HUES48 (cell line): Measurements from ENCODE around the gene CDH12.
"Not testable (repeated sequence)": the region's sequence is repeated elsewhere in the genome, so short reads cannot be mapped to it uniquely, and the experiment has no call there.

Experiments used
- H3K27ac ChIP-seq: one replicate; pipeline ENCODE4 v1.7.0; 2013; ENCODE audit warnings: low read depth, low read length, inconsistent platforms
- H3K27me3 ChIP-seq: 2 replicates; pipeline ENCODE4 v1.6.1; 2013; ENCODE audit warnings: mild to moderate bottlenecking, low read length; ENCODE audit not compliant: control insufficient read depth, insufficient read depth
- H3K36me3 ChIP-seq: 2 replicates; pipeline ENCODE4 v1.6.1; 2013; ENCODE audit warnings: low read length; ENCODE audit not compliant: control insufficient read depth, insufficient read depth
- H3K4me1 ChIP-seq: 2 replicates; pipeline ENCODE4 v1.6.1; 2013; ENCODE audit warnings: mild to moderate bottlenecking, low read length; ENCODE audit not compliant: control insufficient read depth, insufficient read depth
- H3K4me3 ChIP-seq: 2 replicates; pipeline ENCODE4 v1.5.1; 2013; ENCODE audit warnings: mild to moderate bottlenecking, low read depth, low read length
- H3K9ac ChIP-seq: 2 replicates; pipeline ENCODE4 v1.6.1; 2013; ENCODE audit warnings: mild to moderate bottlenecking, low read depth, low read length, moderate library complexity
- H3K9me3 ChIP-seq: 2 replicates; pipeline ENCODE4 v1.6.1; 2013; ENCODE audit warnings: low read length; ENCODE audit not compliant: control insufficient read depth, insufficient read depth

CDH12 gene

GRCh38 chr5:22612928-22613327, 240.2 kb downstream of the CDH12 start:
- H3K9ac ChIP-seq: no peak overlapping the region
- no peak overlapping the region for H3K27ac ChIP-seq
- H3K9me3 ChIP-seq: peaks cover 4% of the 10 kb centered on the region; the same call in 1 of the 2 replicates
- H3K4me3 ChIP-seq: no peak overlapping the region
- H3K36me3 ChIP-seq: no peaks in the 10 kb centered on the region
- H3K27me3 ChIP-seq: peaks cover 22% of the 10 kb centered on the region
- H3K4me1 ChIP-seq: no peaks in the 10 kb centered on the region

GRCh38 chr5:22611327-22611726, 241.8 kb downstream of the CDH12 start:
- peaks cover 15% of the 10 kb centered on the region for H3K9me3 ChIP-seq
- H3K27ac ChIP-seq: no peak overlapping the region
- H3K9ac ChIP-seq: no peak overlapping the region
- no peaks in the 10 kb centered on the region for H3K36me3 ChIP-seq
- H3K4me3 ChIP-seq: no peak overlapping the region
- peaks cover 22% of the 10 kb centered on the region for H3K27me3 ChIP-seq
- no peaks in the 10 kb centered on the region for H3K4me1 ChIP-seq

- Histone ChIP-seq H3K27me3 (peaks cover 14% of the 10 kb centered on the region), H3K9me3 (peaks cover 15% of the 10 kb centered on the region)
- H3K4me3 ChIP-seq, H3K36me3 ChIP-seq, H3K4me1 ChIP-seq, H3K9ac ChIP-seq, H3K27ac ChIP-seq: not testable (repeated sequence)
Observed at GRCh38 chr5:22607498-22607897, 245.6 kb downstream of the CDH12 start.

GRCh38 chr5:22605473-22605872, 247.7 kb downstream of the CDH12 start:
- no peak overlapping the region for H3K9ac ChIP-seq
- peaks cover 15% of the 10 kb centered on the region for H3K9me3 ChIP-seq
- H3K36me3 ChIP-seq: no peaks in the 10 kb centered on the region
- H3K4me1 ChIP-seq: no peaks in the 10 kb centered on the region
- H3K27me3 ChIP-seq: no peaks in the 10 kb centered on the region
- no peak overlapping the region for H3K4me3 ChIP-seq
- H3K27ac ChIP-seq: no peak overlapping the region

GRCh38 chr5:22604711-22605110, 248.4 kb downstream of the CDH12 start:
- no peak overlapping the region for H3K4me3 ChIP-seq
- no peak overlapping the region for H3K27ac ChIP-seq
- peaks cover 15% of the 10 kb centered on the region for H3K9me3 ChIP-seq
- H3K4me1 ChIP-seq: no peaks in the 10 kb centered on the region
- H3K9ac ChIP-seq: no peak overlapping the region
- H3K36me3 ChIP-seq: no peaks in the 10 kb centered on the region
- H3K27me3 ChIP-seq: no peaks in the 10 kb centered on the region

- no peaks in the 10 kb centered on the region for H3K36me3 ChIP-seq
- no peaks in the 10 kb centered on the region for H3K27me3 ChIP-seq
- no peak overlapping the region for H3K27ac ChIP-seq
- H3K4me1 ChIP-seq: no peaks in the 10 kb centered on the region
- no peak overlapping the region for H3K4me3 ChIP-seq
- no peak overlapping the region for H3K9ac ChIP-seq
- no peaks in the 10 kb centered on the region for H3K9me3 ChIP-seq
Observed at GRCh38 chr5:22598796-22599195, 254.3 kb downstream of the CDH12 start.

- H3K9me3 ChIP-seq: no peaks in the 10 kb centered on the region
- H3K27me3 ChIP-seq: no peaks in the 10 kb centered on the region
- no peak overlapping the region for H3K27ac ChIP-seq
Observed at GRCh38 chr5:22596404-22596970, 256.7 kb downstream of the CDH12 start.

GRCh38 chr5:22594491-22594890, 258.7 kb downstream of the CDH12 start:
- no peak overlapping the region for H3K9ac ChIP-seq
- H3K36me3 ChIP-seq: no peaks in the 10 kb centered on the region
- no peak overlapping the region for H3K27ac ChIP-seq
- H3K9me3 ChIP-seq: no peaks in the 10 kb centered on the region
- H3K27me3 ChIP-seq: no peaks in the 10 kb centered on the region
- no peaks in the 10 kb centered on the region for H3K4me1 ChIP-seq
- no peak overlapping the region for H3K4me3 ChIP-seq

More at GRCh38 chr5:22596404-22596970, 256.7 kb downstream of the CDH12 start:
- H3K9ac ChIP-seq: no peak overlapping the region
- H3K4me1 ChIP-seq: no peaks in the 10 kb centered on the region
- no peak overlapping the region for H3K4me3 ChIP-seq
- H3K36me3 ChIP-seq: no peaks in the 10 kb centered on the region

- Histone ChIP-seq H3K9ac (no peak overlapping the region), H3K4me1 (no peaks in the 10 kb centered on the region), H3K4me3 (no peak overlapping the region), H3K9me3 (no peaks in the 10 kb centered on the region), H3K27me3 (no peaks in the 10 kb centered on the region), H3K36me3 (no peaks in the 10 kb centered on the region), H3K27ac (no peak overlapping the region)
Observed at GRCh38 chr5:22593592-22593991, 259.6 kb downstream of the CDH12 start.

- no peaks in the 10 kb centered on the region for H3K4me1 ChIP-seq
- H3K27ac ChIP-seq: no peak overlapping the region
- no peak overlapping the region for H3K4me3 ChIP-seq
- H3K27me3 ChIP-seq: no peaks in the 10 kb centered on the region
- no peaks in the 10 kb centered on the region for H3K36me3 ChIP-seq
- no peak overlapping the region for H3K9ac ChIP-seq
- no peaks in the 10 kb centered on the region for H3K9me3 ChIP-seq
Observed at GRCh38 chr5:22591461-22591860, 261.7 kb downstream of the CDH12 start.

- H3K4me1 ChIP-seq: no peaks in the 10 kb centered on the region
- H3K27ac ChIP-seq: no peak overlapping the region
Observed at GRCh38 chr5:22590677-22591268, 262.4 kb downstream of the CDH12 start.

More at GRCh38 chr5:22590677-22591268, 262.4 kb downstream of the CDH12 start:
- no peak overlapping the region for H3K9ac ChIP-seq
- H3K4me3 ChIP-seq: no peak overlapping the region
- no peaks in the 10 kb centered on the region for H3K36me3 ChIP-seq
- no peaks in the 10 kb centered on the region for H3K27me3 ChIP-seq
- H3K9me3 ChIP-seq: no peaks in the 10 kb centered on the region
